HuH-7 (cell line): ENCODE measurements around the gene BTBD1.
A peak's percentile ranks its signal among the peaks of the same experiment; 100 is the strongest.

Source experiments
- DNase-seq: peaks from one replicate; pipeline ENCODE4 v3.0.0; 2011; ENCODE audit warnings: low spot score

Gene BTBD1

GRCh38 chr15:83066734-83067637, at the start of gene BTBD1:
BTBD1 (minus strand) TSS chr15:83067252; CDS start chr15:83067151, 101 bp downstream.
- peak; percentile 96 for DNase-seq

- DNase-seq = no peak
These were observed 48.9 kb upstream of the BTBD1 start for GRCh38 chr15:83115831-83116565.

GRCh38 chr15:83115410-83115809, 48.4 kb upstream of the BTBD1 start:
- DNase-seq = no peak

- no peak for DNase-seq
These were observed 47.8 kb upstream of the BTBD1 start for GRCh38 chr15:83114856-83115255.

- DNase-seq = no peak
These were observed 47.0 kb upstream of the BTBD1 start for GRCh38 chr15:83113881-83114674.

- no peak for DNase-seq
These were observed 45.9 kb upstream of the BTBD1 start for GRCh38 chr15:83112956-83113299.

- no peak for DNase-seq
These were observed 45.3 kb upstream of the BTBD1 start for GRCh38 chr15:83112233-83112955.

- no peak for DNase-seq
These were observed 44.1 kb upstream of the BTBD1 start for GRCh38 chr15:83111149-83111548.

- DNase-seq = no peak
These were observed 43.3 kb upstream of the BTBD1 start for GRCh38 chr15:83110381-83110780.

- no peak for DNase-seq
These were observed 42.5 kb upstream of the BTBD1 start for GRCh38 chr15:83109532-83109931.

GRCh38 chr15:83108266-83109219, 41.5 kb upstream of the BTBD1 start:
- no peak for DNase-seq

- no peak for DNase-seq
These were observed 40.8 kb upstream of the BTBD1 start for GRCh38 chr15:83107841-83108181.

GRCh38 chr15:83106994-83107840, 40.2 kb upstream of the BTBD1 start, which contains the start of gene TM6SF1:
TM6SF1 (plus strand) TSS chr15:83107645; CDS start chr15:83107681, 36 bp downstream.
- no peak for DNase-seq

- DNase-seq = no peak
These were observed 38.4 kb upstream of the BTBD1 start for GRCh38 chr15:83105440-83105839.

GRCh38 chr15:83104141-83104540, 37.1 kb upstream of the BTBD1 start:
- no peak for DNase-seq

GRCh38 chr15:83102346-83102745, 35.3 kb upstream of the BTBD1 start:
- no peak for DNase-seq

- no peak for DNase-seq
These were observed 33.1 kb upstream of the BTBD1 start for GRCh38 chr15:83100097-83100646.

GRCh38 chr15:83099290-83099689, 32.2 kb upstream of the BTBD1 start:
- no peak for DNase-seq

- DNase-seq = no peak
These were observed 31.0 kb upstream of the BTBD1 start for GRCh38 chr15:83098079-83098478.
